H1 (cell line): ENCODE data around the gene GRK7. TPM values are rescaled to one million over a fixed set of nuclear protein-coding genes. Genes with fewer than 3 reads are reported as not detected.
A peak's percentile ranks its signal among the peaks of the same experiment; 100 is the strongest.

ENCODE experiments used
- CTCF ChIA-PET: fragments of 300-600 bp; sonication (Branson Sonifier 250); formaldehyde crosslinking; loops from one replicate; lab custom pipeline; 2021; ENCODE audit not compliant: partially characterized antibody; lab: Charles Lee
- POLR2A ChIA-PET: fragments of 300-600 bp; sonication (Branson Sonifier 250); formaldehyde crosslinking; loops from one replicate; lab custom pipeline; 2021; ENCODE audit warnings: inconsistent platforms; ENCODE audit not compliant: partially characterized antibody; lab: Charles Lee
- DNase-seq, 2 experiments: peaks; one replicate each; pipeline versions ENCODE4 v3.0.0 to v3.0.0-alpha.2; 2010 to 2022; ENCODE audit warnings: low spot score in 2 of 2, low read depth in 1 of 2, mixed read lengths in 1 of 2
- FAIRE-seq: peaks from 2 replicates; lab custom pipeline; 2011; peaks lifted over from hg19 to GRCh38; lab: Jason Lieb, UNC
- H2AFZ ChIP-seq: 2 replicates; pipeline ENCODE4 v1.8.1; 2012; ENCODE audit warnings: low read length, inconsistent platforms
- H2AK5ac ChIP-seq: 2 replicates; pipeline ENCODE4 v1.6.1; 2013; ENCODE audit warnings: low read depth, low read length
- H2BK120ac ChIP-seq: replicated peaks from 2 replicates; pipeline ENCODE3; 2013; ENCODE audit warnings: low read depth, low read length, inconsistent platforms
- H2BK12ac ChIP-seq: 2 replicates; pipeline ENCODE4 v1.6.1; 2013; ENCODE audit warnings: low read depth, low read length
- H2BK15ac ChIP-seq: 2 replicates; pipeline ENCODE4 v1.6.1; 2013; ENCODE audit warnings: low read length
- H2BK20ac ChIP-seq: 2 replicates; pipeline ENCODE4 v1.6.1; 2013; ENCODE audit warnings: low read length
- H2BK5ac ChIP-seq: 2 replicates; pipeline ENCODE4 v1.6.1; 2013; ENCODE audit warnings: low read depth, low read length
- H3K14ac ChIP-seq: 2 replicates; pipeline ENCODE4 v1.6.1; 2013; ENCODE audit warnings: inconsistent platforms; ENCODE audit not compliant: insufficient read length
- H3K18ac ChIP-seq: 2 replicates; pipeline ENCODE4 v1.6.1; 2013; ENCODE audit warnings: low read length; ENCODE audit errors: extremely low read depth
- H3K23ac ChIP-seq: 2 replicates; pipeline ENCODE4 v1.6.1; 2013; ENCODE audit warnings: inconsistent platforms; ENCODE audit not compliant: insufficient read length
- H3K23me2 ChIP-seq: 2 replicates; pipeline ENCODE4 v1.6.1; 2013; ENCODE audit warnings: low read depth, low read length
- H3K27ac ChIP-seq: 2 replicates; pipeline ENCODE4 v1.6.1; 2011; ENCODE audit warnings: low read depth, low read length, inconsistent platforms
- H3K27me3 ChIP-seq, 4 experiments: replicated peaks in 1 of 4; 1 replicate in 1 of 4; 2 replicates in 3 of 4; pipeline versions ENCODE4 v1.6.1 to v1.8.1; 2011 to 2013; ENCODE audit warnings: low read length in 3 of 4, mild to moderate bottlenecking in 3 of 4, inconsistent platforms in 2 of 4, mixed read lengths in 2 of 4, moderate library complexity in 1 of 4; ENCODE audit not compliant: control insufficient read depth in 3 of 4, insufficient read depth in 3 of 4; ENCODE audit errors: extremely low read depth in 1 of 4
- H3K36me3 ChIP-seq, 4 experiments: 2 replicates each; pipeline versions ENCODE4 v1.6.1 to v1.8.1; 2011 to 2013; ENCODE audit warnings: mild to moderate bottlenecking in 4 of 4, low read length in 3 of 4, moderate library complexity in 2 of 4, control low read depth in 1 of 4, inconsistent platforms in 1 of 4; ENCODE audit not compliant: insufficient read depth in 4 of 4, control insufficient read depth in 2 of 4
- H3K4ac ChIP-seq: replicated peaks from 2 replicates; pipeline ENCODE3; 2013; ENCODE audit warnings: low read length, low read depth, mixed read lengths, inconsistent platforms; ENCODE audit not compliant: insufficient read length
- H3K4me1 ChIP-seq, 4 experiments: replicated peaks in 1 of 4; 1 replicate in 1 of 4; 2 replicates in 3 of 4; pipeline versions ENCODE4 v1.6.1 to v1.8.1; 2011 to 2013; ENCODE audit warnings: low read length in 3 of 4, inconsistent platforms in 2 of 4, mixed read lengths in 1 of 4; ENCODE audit not compliant: insufficient read depth in 4 of 4, control insufficient read depth in 3 of 4
- H3K4me2 ChIP-seq, 2 experiments: 2 replicates each; pipeline versions ENCODE4 v1.6.1 to v1.8.1; 2011 to 2013; ENCODE audit warnings: low read depth in 2 of 2, low read length in 2 of 2, control low read depth in 1 of 2, inconsistent platforms in 1 of 2, mild to moderate bottlenecking in 1 of 2; ENCODE audit not compliant: insufficient read depth in 1 of 2
- H3K4me3 ChIP-seq, 4 experiments: fragments of 200-600, 300-600 bp in 1 of 4; sonication (generic), shearing (Covaris generic), sonication (Bioruptor Twin) in 1 of 4; 2 replicates each; pipeline versions ENCODE4 v1.5.1 to v1.8.1; 2011 to 2016; ENCODE audit warnings: low read length in 4 of 4, low read depth in 3 of 4, control low read depth in 2 of 4, inconsistent platforms in 2 of 4, mild to moderate bottlenecking in 2 of 4, mixed read lengths in 1 of 4, moderate library complexity in 1 of 4; ENCODE audit not compliant: insufficient read depth in 2 of 4; ENCODE audit errors: extremely low read depth in 1 of 4
- H3K56ac ChIP-seq: replicated peaks from 2 replicates; pipeline ENCODE3; 2013; ENCODE audit warnings: low read depth, mild to moderate bottlenecking, mixed read lengths, low read length, inconsistent platforms; ENCODE audit not compliant: insufficient read length
- H3K79me1 ChIP-seq: 2 replicates; pipeline ENCODE4 v1.6.1; 2013; ENCODE audit warnings: low read depth, low read length, control low read depth
- H3K79me2 ChIP-seq, 2 experiments: 2 replicates each; pipeline versions ENCODE4 v1.6.1 to v1.8.1; 2012 to 2013; ENCODE audit warnings: low read length in 2 of 2, mild to moderate bottlenecking in 2 of 2, inconsistent platforms in 1 of 2; ENCODE audit not compliant: insufficient read depth in 2 of 2, control insufficient read depth in 1 of 2
- H3K9ac ChIP-seq, 4 experiments: replicated peaks in 1 of 4; 1 replicate in 1 of 4; 2 replicates in 3 of 4; pipeline versions ENCODE4 v1.6.1 to v1.8.1; 2011 to 2013; ENCODE audit warnings: low read depth in 3 of 4, low read length in 3 of 4, control low read depth in 2 of 4, mild to moderate bottlenecking in 2 of 4, moderate library complexity in 2 of 4, inconsistent platforms in 1 of 4; ENCODE audit errors: extremely low read depth in 1 of 4
- H3K9me3 ChIP-seq, 2 experiments: 2 replicates each; pipeline versions ENCODE4 v1.6.1 to v1.8.1; 2012 to 2013; ENCODE audit warnings: mild to moderate bottlenecking in 2 of 2, moderate library complexity in 2 of 2, control low read depth in 1 of 2, inconsistent platforms in 1 of 2, low read depth in 1 of 2, low read length in 1 of 2, mixed read lengths in 1 of 2; ENCODE audit not compliant: insufficient read depth in 2 of 2
- H4K20me1 ChIP-seq, 2 experiments: replicated peaks in 1 of 2; 2 replicates each; pipeline versions ENCODE3 to v1.8.1; 2011 to 2013; ENCODE audit warnings: inconsistent platforms in 2 of 2, low read length in 2 of 2, mild to moderate bottlenecking in 1 of 2; ENCODE audit not compliant: insufficient read depth in 2 of 2, control insufficient read depth in 1 of 2
- H4K5ac ChIP-seq: 2 replicates; pipeline ENCODE4 v1.6.1; 2013; ENCODE audit warnings: low read length, low read depth, mixed read lengths, inconsistent platforms; ENCODE audit not compliant: insufficient read length
- H4K8ac ChIP-seq: 2 replicates; pipeline ENCODE4 v1.8.0; 2013; ENCODE audit warnings: mild to moderate bottlenecking, moderate library complexity, low read length, inconsistent platforms; ENCODE audit not compliant: insufficient read depth; ENCODE audit errors: extremely low read depth
- H4K91ac ChIP-seq: replicated peaks from 2 replicates; pipeline ENCODE3; 2013; ENCODE audit warnings: low read length, mixed read lengths, inconsistent platforms; ENCODE audit not compliant: insufficient read length
- BCL11A ChIP-seq, 2 experiments: IDR thresholded peaks; one replicate each; pipeline ENCODE4 v1.6.1; 2011; ENCODE audit warnings: low read depth in 2 of 2, low read length in 2 of 2, mild to moderate bottlenecking in 2 of 2
- BRCA1 ChIP-seq: IDR thresholded peaks from 2 replicates; pipeline ENCODE4 v1.6.1; 2012; ENCODE audit warnings: low read depth, low read length, improper control_type of control experiment
- CEBPB ChIP-seq: IDR thresholded peaks from 2 replicates; pipeline ENCODE4 v1.6.1; 2012; ENCODE audit warnings: low read depth, low read length
- GTF2F1 ChIP-seq: IDR thresholded peaks from 2 replicates; pipeline ENCODE4 v1.6.1; 2012; ENCODE audit warnings: low read depth, low read length, improper control_type of control experiment, borderline replicate concordance
- HDAC6 ChIP-seq: IDR thresholded peaks from one replicate; pipeline ENCODE4 v1.7.1; 2012; ENCODE audit warnings: low read depth, mild to moderate bottlenecking, inconsistent platforms, low read length, moderate library complexity
- KDM5A ChIP-seq: fragments of 200-600 bp; IDR thresholded peaks from 2 replicates; pipeline ENCODE4 v1.7.1; 2012; ENCODE audit warnings: mild to moderate bottlenecking, low read length, inconsistent platforms, mixed read lengths
- PHF8 ChIP-seq: fragments of 200-600 bp; sonication (generic); conservative IDR thresholded peaks from 2 replicates; pipeline ENCODE4 v1.7.1; 2012; ENCODE audit warnings: low read depth, mild to moderate bottlenecking, inconsistent platforms, low read length, moderate library complexity
- RFX5 ChIP-seq: IDR thresholded peaks from 2 replicates; pipeline ENCODE4 v1.6.1; 2011; ENCODE audit warnings: low read depth, low read length, improper control_type of control experiment, borderline replicate concordance
- SIN3A ChIP-seq, 2 experiments: IDR thresholded peaks in 1 of 2; conservative IDR thresholded peaks in 1 of 2; 2 replicates each; pipeline ENCODE4 v1.6.1; 2011 to 2012; ENCODE audit warnings: low read length in 2 of 2, improper control_type of control experiment in 1 of 2, low read depth in 1 of 2, mild to moderate bottlenecking in 1 of 2
- TBP ChIP-seq: IDR thresholded peaks from 2 replicates; pipeline ENCODE4 v1.6.1; 2011; ENCODE audit warnings: low read depth, low read length, improper control_type of control experiment
- YY1 ChIP-seq: IDR thresholded peaks from 2 replicates; pipeline ENCODE4 v1.6.1; 2011; ENCODE audit warnings: low read depth, mild to moderate bottlenecking, low read length
- ZNF274 ChIP-seq: IDR thresholded peaks from 2 replicates; pipeline ENCODE4 v1.7.0; 2012; ENCODE audit warnings: low read length, borderline replicate concordance; ENCODE audit errors: extremely low read depth
- WGBS, 2 experiments: shearing (Covaris generic) in 1 of 2; methylation state at CpG; one replicate each; pipeline versions ENCODE4 v1.1.6 to v1.1.7; 2013 to 2015; ENCODE audit warnings: low lambda C conversion rate in 2 of 2, mixed read lengths in 2 of 2, inconsistent platforms in 1 of 2, low coverage in 1 of 2, missing lambda C conversion rate in 1 of 2; ENCODE audit not compliant: insufficient replicate concordance in 2 of 2, insufficient coverage in 1 of 2, insufficient read length in 1 of 2; ENCODE audit errors: extremely low coverage in 1 of 2, missing lambda C conversion rate in 1 of 2; 5-methylcytosine and 5-hydroxymethylcytosine counted together
- polyA plus RNA-seq, 7 experiments: library from polyadenylated mRNA; depleted of rRNA in 3 of 7; stranded (reverse) in 5 of 7; unstranded in 2 of 7; fragments of >200 nt in 5 of 7; fragments of 200-250 nt in 2 of 7; gene quantifications; 1 replicate in 5 of 7; 2 replicates in 1 of 7; 4 replicates in 1 of 7; pipeline versions ENCODE4 v1.2.1 to v1.2.3, GENCODE V29; 2011 to 2013; ENCODE audit warnings: missing spikeins in 2 of 7, mixed read lengths in 2 of 7
- total RNA-seq: library from RNA; stranded (reverse); fragmentation: NEBNext Ultra II Directional; extraction: Animal tissue kit (Norgen Biotek cat#: 25700); gene quantifications from 2 replicates; pipeline ENCODE4 v1.2.1, GENCODE V29; 2021
- TF ChIP-seq, protein P1 (sequence below): IDR thresholded peaks from 2 replicates; pipeline ENCODE4 v1.6.1; 2011; ENCODE audit warnings: low read length, improper control_type of control experiment

Gene GRK7
- total and polyA plus RNA-seq, 2 of the 8 experiments (the other 6 are each of a cell fraction or from before 2014, with no cell fraction given): not detected

DNA sequence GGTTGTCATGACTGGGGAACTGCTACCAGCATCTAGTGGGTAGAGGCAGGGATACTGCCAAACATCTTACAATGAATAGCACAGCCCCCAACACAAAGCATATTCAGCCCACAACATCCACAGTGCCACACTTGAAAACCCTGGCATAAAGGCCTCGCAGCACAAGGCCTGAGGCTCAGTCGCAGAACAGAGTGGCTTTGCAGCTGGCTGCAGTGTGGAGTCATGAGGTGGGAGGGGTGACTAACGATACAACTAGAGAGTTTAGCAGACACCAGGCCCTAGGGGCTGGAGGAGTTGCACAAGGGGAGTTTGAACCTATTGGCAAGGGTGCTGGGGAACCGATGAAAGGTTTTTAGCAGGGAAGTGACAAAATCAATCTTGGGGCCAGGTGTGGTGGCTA, 32.1 kb downstream of the GRK7 start:
- H2BK20ac ChIP-seq: no peak overlapping the region; the same call in 1 of the 2 replicates
- H3K79me1 ChIP-seq: no peaks in the 10 kb centered on the region
- H3K4me1 ChIP-seq: peaks cover 11 to 23% (median 17%) of the 10 kb centered on the region in 4 experiments
- no peak overlapping the region for H3K27ac ChIP-seq
- H3K14ac ChIP-seq: no peak overlapping the region
- H4K20me1 ChIP-seq: no peaks in the 10 kb centered on the region
- no peaks in the 10 kb centered on the region for H3K9me3 ChIP-seq
- H2BK120ac ChIP-seq: no peak overlapping the region
- FAIRE-seq (no peak), DNase-seq (no peak)
- no peak overlapping the region for H3K56ac ChIP-seq
- no peak overlapping the region for H2AFZ ChIP-seq
- H3K27me3 ChIP-seq: peaks cover 0 to 18% (median 11%) of the 10 kb centered on the region in 4 experiments; a peak in 5 of 7 replicates
- H2BK12ac ChIP-seq: peak overlapping the region; percentile 81; the same call in 1 of the 2 replicates
- no peak overlapping the region for H3K4me2 ChIP-seq
- H2BK15ac ChIP-seq: no peak overlapping the region
- no peak overlapping the region for H3K9ac ChIP-seq
- 97% methylated on average over 4 of the region's 4 CpGs; no CpG with 5 or more reads in 1 of the 2 experiments for WGBS, 2 experiments
- ChIA-PET POLR2A (interaction anchor here (0.9 kb wide), 1 partner anchor 9 kb away, joined by 3 read pairs; no protein-coding TSS in a partner anchor), CTCF (interaction anchor here (0.5 to 1.6 kb wide), 8 partner anchors 10 to 150 kb away, joined by 3 to 5 read pairs (median 3); no protein-coding TSS in a partner anchor)
- no peak overlapping the region for H4K8ac ChIP-seq
- H3K23me2 ChIP-seq: peaks cover 4% of the 10 kb centered on the region; the same call in 1 of the 2 replicates
- H3K23ac ChIP-seq: no peak overlapping the region
- H3K18ac ChIP-seq: no peak overlapping the region
- no peak overlapping the region for H3K4ac ChIP-seq
- H3K36me3 ChIP-seq: no peaks in the 10 kb centered on the region
- H2AK5ac ChIP-seq: no peak overlapping the region
- no peaks in the 10 kb centered on the region for H3K79me2 ChIP-seq
- H4K5ac ChIP-seq: no peak overlapping the region
- H3K4me3 ChIP-seq: no peak overlapping the region
- H2BK5ac ChIP-seq: no peak overlapping the region
- H4K91ac ChIP-seq: no peak overlapping the region
- no peak for TF ChIP-seq PHF8
- no peak for TF ChIP-seq BCL11A (IDR thresholded peaks at IDR 0.05; ENCODE audit: low read depth in 2 of 2, low read length in 2 of 2)
- no peak for TF ChIP-seq SIN3A (conservative IDR thresholded peaks at IDR 0.05 in 1 of 2, IDR thresholded peaks at IDR 0.05 in 1 of 2; ENCODE audit: low read depth in 1 of 2, low read length in 2 of 2)
- TF ChIP-seq KDM5A: no peak
- TF ChIP-seq ZNF274: no peak
- TF ChIP-seq HDAC6: no peak
- TF ChIP-seq YY1: no peak
- TF ChIP-seq CEBPB: no peak
- TF ChIP-seq TBP: no peak
- no peak for TF ChIP-seq RFX5
- TF ChIP-seq GTF2F1: no peak
- TF ChIP-seq, protein P1, sequence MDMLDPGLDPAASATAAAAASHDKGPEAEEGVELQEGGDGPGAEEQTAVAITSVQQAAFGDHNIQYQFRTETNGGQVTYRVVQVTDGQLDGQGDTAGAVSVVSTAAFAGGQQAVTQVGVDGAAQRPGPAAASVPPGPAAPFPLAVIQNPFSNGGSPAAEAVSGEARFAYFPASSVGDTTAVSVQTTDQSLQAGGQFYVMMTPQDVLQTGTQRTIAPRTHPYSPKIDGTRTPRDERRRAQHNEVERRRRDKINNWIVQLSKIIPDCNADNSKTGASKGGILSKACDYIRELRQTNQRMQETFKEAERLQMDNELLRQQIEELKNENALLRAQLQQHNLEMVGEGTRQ: no peak
- no peak for TF ChIP-seq BRCA1
